ENCODE results near the gene MMP12.
A peak's percentile ranks its signal among the peaks of the same experiment; 100 is the strongest.

MMP12 gene

GRCh38 chr11:102850973-102851745 is 23.6 kb downstream of the MMP12 start:
- DNase-seq (ENCODE audit: low spot score): peak; percentile 87

GRCh38 chr11:102849311-102849710 is 25.5 kb downstream of the MMP12 start:
- peak; percentile 23 for DNase-seq (ENCODE audit: low spot score)

GRCh38 chr11:102846292-102846691 is 28.5 kb downstream of the MMP12 start:
- no peak for DNase-seq (ENCODE audit: low spot score)

- peak; percentile 17 for DNase-seq (ENCODE audit: low spot score)
These were observed 31.3 kb downstream of the MMP12 start, which contains the start of gene MMP3 for GRCh38 chr11:102843489-102843888. Gene MMP3 (minus strand): TSS chr11:102843609. CDS start chr11:102843546, 63 bp downstream.

- no peak for DNase-seq (ENCODE audit: low spot score)
These were observed 31.9 kb downstream of the MMP12 start for GRCh38 chr11:102842930-102843329.

GRCh38 chr11:102840018-102840417 is 34.8 kb downstream of the MMP12 start:
- DNase-seq (ENCODE audit: low spot score): no peak

GRCh38 chr11:102837646-102838045 is 37.1 kb downstream of the MMP12 start:
- DNase-seq (ENCODE audit: low spot score): no peak

GRCh38 chr11:102837156-102837555 is 37.6 kb downstream of the MMP12 start:
- DNase-seq (ENCODE audit: low spot score): no peak

- DNase-seq (ENCODE audit: low spot score): peak; percentile 42
These were observed 38.4 kb downstream of the MMP12 start for GRCh38 chr11:102836290-102836875.

- no peak for DNase-seq (ENCODE audit: low spot score)
These were observed 41.1 kb downstream of the MMP12 start for GRCh38 chr11:102833731-102834130.

GRCh38 chr11:102832612-102833011 is 42.2 kb downstream of the MMP12 start:
- DNase-seq (ENCODE audit: low spot score): no peak

GRCh38 chr11:102831489-102832440 is 43.0 kb downstream of the MMP12 start:
- DNase-seq (ENCODE audit: low spot score): peak; percentile 63

GRCh38 chr11:102831128-102831488 is 43.7 kb downstream of the MMP12 start:
- no peak for DNase-seq (ENCODE audit: low spot score)

- DNase-seq (ENCODE audit: low spot score): peak; percentile 30
These were observed 44.6 kb downstream of the MMP12 start for GRCh38 chr11:102830001-102830727.

GRCh38 chr11:102829316-102830000 is 45.3 kb downstream of the MMP12 start:
- no peak for DNase-seq (ENCODE audit: low spot score)

GRCh38 chr11:102824556-102824955 is 50.2 kb downstream of the MMP12 start:
- no peak for DNase-seq (ENCODE audit: low spot score)

- no peak for DNase-seq (ENCODE audit: low spot score)
These were observed 55.3 kb downstream of the MMP12 start for GRCh38 chr11:102819491-102819890.

- DNase-seq (ENCODE audit: low spot score): no peak
These were observed 61.3 kb downstream of the MMP12 start for GRCh38 chr11:102813484-102813883.

All from kidney tubule cell (primary cell).